GM21786 (cell line): Measurements from ENCODE around the gene UBE2K.
"Not testable (repeated sequence)": the region's sequence is repeated elsewhere in the genome, so short reads cannot be mapped to it uniquely, and the experiment has no call there.

Source experiments
- ATAC-seq: cut with Tn5 transposase; IDR thresholded peaks from one replicate; pipeline ENCODE4 v1.9.1; 2021; ENCODE audit not compliant: unreplicated experiment

Gene UBE2K

GRCh38 chr4:39792529-39792928, 94.6 kb downstream of the UBE2K start:
- no peak for ATAC-seq

- not testable (repeated sequence) for ATAC-seq
Measured at GRCh38 chr4:39792976-39793375, 95.0 kb downstream of the UBE2K start.

- ATAC-seq, result no peak
Measured at GRCh38 chr4:39802005-39802404, 104.1 kb downstream of the UBE2K start.

GRCh38 chr4:39808231-39808749, 110.4 kb downstream of the UBE2K start:
- no peak for ATAC-seq

GRCh38 chr4:39812500-39812899, 114.6 kb downstream of the UBE2K start:
- ATAC-seq, result no peak

- not testable (repeated sequence) for ATAC-seq
Measured at GRCh38 chr4:39813033-39813432, 115.1 kb downstream of the UBE2K start.

- not testable (repeated sequence) for ATAC-seq
Measured at GRCh38 chr4:39813761-39814160, 115.8 kb downstream of the UBE2K start.

GRCh38 chr4:39814403-39815185, 116.7 kb downstream of the UBE2K start:
- ATAC-seq, result no peak

GRCh38 chr4:39818646-39819045, 120.7 kb downstream of the UBE2K start:
- no peak for ATAC-seq

- ATAC-seq, result no peak
Measured at GRCh38 chr4:39820186-39820585, 122.2 kb downstream of the UBE2K start.

GRCh38 chr4:39821951-39822350, 124.0 kb downstream of the UBE2K start:
- ATAC-seq, result no peak

GRCh38 chr4:39822662-39823061, 124.7 kb downstream of the UBE2K start:
- ATAC-seq, result no peak

- ATAC-seq, result no peak
Measured at GRCh38 chr4:39823191-39823590, 125.3 kb downstream of the UBE2K start.

GRCh38 chr4:39825090-39825489, 127.2 kb downstream of the UBE2K start:
- no peak for ATAC-seq

- ATAC-seq, result no peak
Measured at GRCh38 chr4:39825741-39826231, 127.8 kb downstream of the UBE2K start.
